Measurements from ENCODE around the gene TSPAN14.

The TSPAN14 gene

GRCh38 chr10:80524190-80524909 is 70.2 kb downstream of the TSPAN14 start:
- no peak for DNase-seq (ENCODE audit: low read depth, low spot score)
- TF ChIP-seq CTCF (IDR thresholded peaks at IDR 0.05; ENCODE audit: low read depth, low read length): no peak
- H3K4me3 ChIP-seq (ENCODE audit: low read depth, low read length): no peak overlapping the region
- in situ Hi-C loops (cut with HindIII; ENCODE audit: low sequenced_read_pairs): no loop called here

- DNase-seq (ENCODE audit: low read depth, low spot score): no peak
- in situ Hi-C loops (cut with HindIII; ENCODE audit: low sequenced_read_pairs): no loop called here
- H3K4me3 ChIP-seq (ENCODE audit: low read depth, low read length): no peak overlapping the region
- TF ChIP-seq CTCF (IDR thresholded peaks at IDR 0.05; ENCODE audit: low read depth, low read length): no peak
Measured at GRCh38 chr10:80526218-80526617, 72.1 kb downstream of the TSPAN14 start.

- H3K4me3 ChIP-seq (ENCODE audit: low read depth, low read length): no peak overlapping the region
- DNase-seq (ENCODE audit: low read depth, low spot score): no peak
- in situ Hi-C loops (cut with HindIII; ENCODE audit: low sequenced_read_pairs): no loop called here
- TF ChIP-seq CTCF (IDR thresholded peaks at IDR 0.05; ENCODE audit: low read depth, low read length): no peak
Measured at GRCh38 chr10:80526742-80527141, 72.6 kb downstream of the TSPAN14 start.

- in situ Hi-C loops (cut with HindIII; ENCODE audit: low sequenced_read_pairs): no loop called here
Measured at GRCh38 chr10:80528185-80528700, 74.1 kb downstream of the TSPAN14 start.

GRCh38 chr10:80528901-80529300 is 74.8 kb downstream of the TSPAN14 start:
- no peak for TF ChIP-seq CTCF (IDR thresholded peaks at IDR 0.05; ENCODE audit: low read depth, low read length)
- no peak overlapping the region for H3K4me3 ChIP-seq (ENCODE audit: low read depth, low read length)
- in situ Hi-C loops (cut with HindIII; ENCODE audit: low sequenced_read_pairs): no loop called here
- DNase-seq (ENCODE audit: low read depth, low spot score): no peak

More at GRCh38 chr10:80528185-80528700, 74.1 kb downstream of the TSPAN14 start:
- DNase-seq (ENCODE audit: low read depth, low spot score): no peak
- no peak overlapping the region for H3K4me3 ChIP-seq (ENCODE audit: low read depth, low read length)
- TF ChIP-seq CTCF (IDR thresholded peaks at IDR 0.05; ENCODE audit: low read depth, low read length): no peak

GRCh38 chr10:80529604-80530003 is 75.5 kb downstream of the TSPAN14 start:
- no peak overlapping the region for H3K4me3 ChIP-seq (ENCODE audit: low read depth, low read length)
- no peak for DNase-seq (ENCODE audit: low read depth, low spot score)
- no peak for TF ChIP-seq CTCF (IDR thresholded peaks at IDR 0.05; ENCODE audit: low read depth, low read length)
- in situ Hi-C loops (cut with HindIII; ENCODE audit: low sequenced_read_pairs): no loop called here
